ENCODE measurements around the gene CEP126. TPM values are rescaled to one million over a fixed set of nuclear protein-coding genes. Genes with fewer than 3 reads are reported as not detected.
"Not testable (repeated sequence)": the region's sequence is repeated elsewhere in the genome, so short reads cannot be mapped to it uniquely, and the experiment has no call there.

The CEP126 gene
- total RNA-seq, 1 donor from 2014 or later: 2.1 TPM

DNA sequence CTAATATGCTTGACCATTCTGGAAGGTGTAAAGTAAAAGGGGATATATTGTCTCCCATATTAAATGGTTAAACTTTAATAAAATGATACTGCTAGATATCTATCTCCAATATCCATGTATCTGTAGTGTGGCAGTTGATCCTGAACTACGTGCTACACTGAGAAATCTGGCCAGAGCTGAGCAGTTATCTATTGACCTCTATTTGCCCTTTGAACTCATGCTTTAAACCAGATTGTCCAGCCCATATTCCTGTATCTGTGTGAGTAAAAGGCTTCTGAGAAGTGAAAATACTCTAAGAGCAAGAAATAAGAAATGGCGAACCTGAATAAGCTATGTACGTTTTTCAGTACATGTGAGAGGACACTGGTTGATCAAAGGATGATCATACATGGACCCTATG, 40.5 kb downstream of the CEP126 start:
- H3K27me3 ChIP-seq (ENCODE audit: insufficient read depth, low read length): no peaks in the 10 kb centered on the region
- TF ChIP-seq, protein P1, sequence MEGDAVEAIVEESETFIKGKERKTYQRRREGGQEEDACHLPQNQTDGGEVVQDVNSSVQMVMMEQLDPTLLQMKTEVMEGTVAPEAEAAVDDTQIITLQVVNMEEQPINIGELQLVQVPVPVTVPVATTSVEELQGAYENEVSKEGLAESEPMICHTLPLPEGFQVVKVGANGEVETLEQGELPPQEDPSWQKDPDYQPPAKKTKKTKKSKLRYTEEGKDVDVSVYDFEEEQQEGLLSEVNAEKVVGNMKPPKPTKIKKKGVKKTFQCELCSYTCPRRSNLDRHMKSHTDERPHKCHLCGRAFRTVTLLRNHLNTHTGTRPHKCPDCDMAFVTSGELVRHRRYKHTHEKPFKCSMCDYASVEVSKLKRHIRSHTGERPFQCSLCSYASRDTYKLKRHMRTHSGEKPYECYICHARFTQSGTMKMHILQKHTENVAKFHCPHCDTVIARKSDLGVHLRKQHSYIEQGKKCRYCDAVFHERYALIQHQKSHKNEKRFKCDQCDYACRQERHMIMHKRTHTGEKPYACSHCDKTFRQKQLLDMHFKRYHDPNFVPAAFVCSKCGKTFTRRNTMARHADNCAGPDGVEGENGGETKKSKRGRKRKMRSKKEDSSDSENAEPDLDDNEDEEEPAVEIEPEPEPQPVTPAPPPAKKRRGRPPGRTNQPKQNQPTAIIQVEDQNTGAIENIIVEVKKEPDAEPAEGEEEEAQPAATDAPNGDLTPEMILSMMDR (IDR thresholded peaks at IDR 0.05; ENCODE audit: insufficient read depth, low read depth, low read length): no peak
- TF ChIP-seq EZH2 (IDR thresholded peaks at IDR 0.05; ENCODE audit: insufficient read depth, low read length): no peak
- FAIRE-seq: no peak

DNA sequence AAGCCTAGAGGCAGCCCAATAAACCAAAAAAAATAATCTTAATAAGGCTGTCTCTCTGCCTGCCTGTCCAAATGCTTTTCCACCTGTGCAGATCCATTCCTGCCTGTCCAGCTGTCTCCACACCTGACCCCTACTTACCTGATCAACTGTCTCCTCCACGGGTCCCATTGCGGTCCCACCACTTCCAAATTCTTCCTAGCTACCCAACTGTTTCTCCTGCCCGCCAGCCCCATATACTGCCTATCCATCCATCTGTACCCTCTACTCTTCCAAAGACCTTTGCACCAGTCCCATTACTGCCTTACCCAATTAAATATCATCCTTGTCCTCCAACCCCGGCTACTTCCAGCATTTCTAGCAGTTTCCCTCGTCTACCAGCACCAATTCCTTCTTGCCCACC, 40.9 kb downstream of the CEP126 start:
- Histone ChIP-seq H3K27me3 (ENCODE audit: insufficient read depth, low read length) (no peaks in the 10 kb centered on the region), H3K4me3 (ENCODE audit: insufficient read depth, low read depth, low read length) (no peak overlapping the region), H3K4me1 (ENCODE audit: insufficient read depth, low read length) (no peaks in the 10 kb centered on the region), H3K9me3 (ENCODE audit: insufficient read depth, low read depth, low read length) (no peaks in the 10 kb centered on the region), H3K79me2 (ENCODE audit: insufficient read depth, low read length) (no peaks in the 10 kb centered on the region), H3K36me3 (ENCODE audit: insufficient read depth, low read length) (no peaks in the 10 kb centered on the region), H3K27ac (ENCODE audit: low read depth, low read length) (no peak overlapping the region), H3K9ac (ENCODE audit: low read length) (no peak overlapping the region), H3K4me2 (ENCODE audit: low read length) (no peak overlapping the region), H2AFZ (ENCODE audit: low read depth, low read length) (no peak overlapping the region), H4K20me1 (ENCODE audit: insufficient read depth, low read length) (no peaks in the 10 kb centered on the region)
- no peaks in the 10 kb centered on the region for H3K9me3 Mint-ChIP-seq (ENCODE audit: unreplicated experiment)
- H3K4me3 Mint-ChIP-seq (ENCODE audit: unreplicated experiment): no peak overlapping the region
- H3K27me3 Mint-ChIP-seq (ENCODE audit: low read depth, unreplicated experiment): no peaks in the 10 kb centered on the region
- no peak for TF ChIP-seq EZH2 (IDR thresholded peaks at IDR 0.05; ENCODE audit: insufficient read depth, low read length)
- TF ChIP-seq, protein P1 (IDR thresholded peaks at IDR 0.05; ENCODE audit: insufficient read depth, low read depth, low read length): no peak
- no peak overlapping the region for H3K27ac Mint-ChIP-seq (ENCODE audit: unreplicated experiment)
- peaks cover 2% of the 10 kb centered on the region for H3K36me3 Mint-ChIP-seq (ENCODE audit: low read depth, unreplicated experiment)
- no peak for DNase-seq (ENCODE audit: low read depth)
- H3K4me1 Mint-ChIP-seq (ENCODE audit: low read depth, unreplicated experiment): no peaks in the 10 kb centered on the region
- no peak for FAIRE-seq

More for the DNA sequence above, 40.5 kb downstream of the CEP126 start:
- H3K27ac Mint-ChIP-seq (ENCODE audit: unreplicated experiment): no peak overlapping the region
- H3K4me1 Mint-ChIP-seq (ENCODE audit: low read depth, unreplicated experiment): no peaks in the 10 kb centered on the region
- Histone ChIP-seq H3K9me3 (ENCODE audit: insufficient read depth, low read depth, low read length) (no peaks in the 10 kb centered on the region), H3K9ac (ENCODE audit: low read length) (no peak overlapping the region), H3K4me3 (ENCODE audit: insufficient read depth, low read depth, low read length) (no peak overlapping the region), H3K4me1 (ENCODE audit: insufficient read depth, low read length) (no peaks in the 10 kb centered on the region), H3K4me2 (ENCODE audit: low read length) (no peak overlapping the region), H3K79me2 (ENCODE audit: insufficient read depth, low read length) (no peaks in the 10 kb centered on the region), H3K36me3 (ENCODE audit: insufficient read depth, low read length) (no peaks in the 10 kb centered on the region), H3K27ac (ENCODE audit: low read depth, low read length) (no peak overlapping the region), H2AFZ (ENCODE audit: low read depth, low read length) (no peak overlapping the region), H4K20me1 (ENCODE audit: insufficient read depth, low read length) (no peaks in the 10 kb centered on the region)
- H3K9me3 Mint-ChIP-seq (ENCODE audit: unreplicated experiment): no peaks in the 10 kb centered on the region
- no peaks in the 10 kb centered on the region for H3K27me3 Mint-ChIP-seq (ENCODE audit: low read depth, unreplicated experiment)
- H3K36me3 Mint-ChIP-seq (ENCODE audit: low read depth, unreplicated experiment): peaks cover 2% of the 10 kb centered on the region
- H3K4me3 Mint-ChIP-seq (ENCODE audit: unreplicated experiment): no peak overlapping the region
- DNase-seq (ENCODE audit: low read depth): no peak

DNA sequence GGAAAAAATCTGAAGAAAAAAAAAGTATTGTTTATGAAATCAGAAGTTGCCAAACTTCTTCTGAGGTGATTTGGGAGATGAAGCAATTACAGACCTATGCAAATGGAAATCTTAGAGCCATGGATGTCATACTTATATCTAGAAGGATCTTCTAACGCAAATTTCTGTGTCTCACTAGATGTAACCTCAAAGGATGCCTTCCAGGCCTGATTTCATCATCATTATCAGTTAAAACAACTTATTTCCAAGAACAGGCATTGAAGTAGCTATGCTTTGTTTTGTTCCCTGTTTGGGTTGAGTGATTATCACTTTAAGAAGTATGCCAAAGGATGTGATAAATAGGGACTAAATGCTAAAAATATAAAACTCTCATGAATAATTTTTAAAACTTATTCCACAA, 45.4 kb downstream of the CEP126 start:
- no peaks in the 10 kb centered on the region for H3K9me3 Mint-ChIP-seq (ENCODE audit: unreplicated experiment)
- no peak overlapping the region for H2AFZ ChIP-seq (ENCODE audit: low read depth, low read length)
- H3K9me3 ChIP-seq (ENCODE audit: insufficient read depth, low read depth, low read length): no peaks in the 10 kb centered on the region
- H3K4me1 ChIP-seq (ENCODE audit: insufficient read depth, low read length): no peaks in the 10 kb centered on the region
- no peak overlapping the region for H3K9ac ChIP-seq (ENCODE audit: low read length)
- H3K27me3 ChIP-seq (ENCODE audit: insufficient read depth, low read length): no peaks in the 10 kb centered on the region
- no peaks in the 10 kb centered on the region for H3K79me2 ChIP-seq (ENCODE audit: insufficient read depth, low read length)
- TF ChIP-seq, protein P1 (IDR thresholded peaks at IDR 0.05; ENCODE audit: insufficient read depth, low read depth, low read length): no peak
- TF ChIP-seq EZH2 (IDR thresholded peaks at IDR 0.05; ENCODE audit: insufficient read depth, low read length): no peak
- H3K27ac ChIP-seq (ENCODE audit: low read depth, low read length): no peak overlapping the region
- H3K4me1 Mint-ChIP-seq (ENCODE audit: low read depth, unreplicated experiment): no peaks in the 10 kb centered on the region
- peaks cover 2% of the 10 kb centered on the region for H3K36me3 Mint-ChIP-seq (ENCODE audit: low read depth, unreplicated experiment)
- H3K27me3 Mint-ChIP-seq (ENCODE audit: low read depth, unreplicated experiment): no peaks in the 10 kb centered on the region
- no peaks in the 10 kb centered on the region for H4K20me1 ChIP-seq (ENCODE audit: insufficient read depth, low read length)
- H3K36me3 ChIP-seq (ENCODE audit: insufficient read depth, low read length): no peaks in the 10 kb centered on the region
- H3K27ac Mint-ChIP-seq (ENCODE audit: unreplicated experiment): no peak overlapping the region
- H3K4me3 Mint-ChIP-seq (ENCODE audit: unreplicated experiment): no peak overlapping the region
- DNase-seq (ENCODE audit: low read depth): no peak
- H3K4me2 ChIP-seq (ENCODE audit: low read length): no peak overlapping the region
- FAIRE-seq: no peak
- no peak overlapping the region for H3K4me3 ChIP-seq (ENCODE audit: insufficient read depth, low read depth, low read length)

DNA sequence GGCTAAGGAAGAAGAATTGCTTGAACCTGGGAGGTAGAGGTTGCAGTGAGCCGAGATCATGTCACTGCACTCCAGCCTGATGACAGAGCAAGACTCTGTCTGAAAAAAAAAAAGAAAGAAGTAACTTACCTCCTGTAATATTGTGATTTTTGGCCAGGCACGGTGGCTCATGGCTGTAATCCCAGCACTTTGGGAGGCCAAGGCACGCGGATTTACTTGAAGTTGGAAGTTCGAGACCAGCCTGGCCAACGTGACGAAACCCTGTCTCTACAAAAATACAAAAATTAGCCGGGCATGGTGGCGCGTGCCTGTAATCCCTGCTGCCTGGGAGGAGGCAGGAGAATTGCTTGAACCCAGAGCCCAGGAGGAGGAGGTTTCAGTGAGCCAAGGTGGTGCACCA, 49.4 kb downstream of the CEP126 start:
- DNase-seq (ENCODE audit: low read depth); H3K36me3 ChIP-seq (ENCODE audit: insufficient read depth, low read length); H3K9me3 ChIP-seq (ENCODE audit: insufficient read depth, low read depth, low read length); H3K79me2 ChIP-seq (ENCODE audit: insufficient read depth, low read length); H3K4me1 Mint-ChIP-seq (ENCODE audit: low read depth, unreplicated experiment); H3K27me3 Mint-ChIP-seq (ENCODE audit: low read depth, unreplicated experiment); H3K4me3 ChIP-seq (ENCODE audit: insufficient read depth, low read depth, low read length); H3K27me3 ChIP-seq (ENCODE audit: insufficient read depth, low read length); H3K4me3 Mint-ChIP-seq (ENCODE audit: unreplicated experiment); H3K27ac ChIP-seq (ENCODE audit: low read depth, low read length); H3K27ac Mint-ChIP-seq (ENCODE audit: unreplicated experiment); H3K36me3 Mint-ChIP-seq (ENCODE audit: low read depth, unreplicated experiment); H4K20me1 ChIP-seq (ENCODE audit: insufficient read depth, low read length); H3K9ac ChIP-seq (ENCODE audit: low read length); H3K4me2 ChIP-seq (ENCODE audit: low read length); H2AFZ ChIP-seq (ENCODE audit: low read depth, low read length); H3K4me1 ChIP-seq (ENCODE audit: insufficient read depth, low read length); FAIRE-seq; H3K9me3 Mint-ChIP-seq (ENCODE audit: unreplicated experiment): not testable (repeated sequence)

Measured in astrocyte (in vitro differentiated cells and primary cell).